ENCODE results near the gene KCNAB3.
"Not testable (repeated sequence)": the region's sequence is repeated elsewhere in the genome, so short reads cannot be mapped to it uniquely, and the experiment has no call there.

KCNAB3 gene

DNA sequence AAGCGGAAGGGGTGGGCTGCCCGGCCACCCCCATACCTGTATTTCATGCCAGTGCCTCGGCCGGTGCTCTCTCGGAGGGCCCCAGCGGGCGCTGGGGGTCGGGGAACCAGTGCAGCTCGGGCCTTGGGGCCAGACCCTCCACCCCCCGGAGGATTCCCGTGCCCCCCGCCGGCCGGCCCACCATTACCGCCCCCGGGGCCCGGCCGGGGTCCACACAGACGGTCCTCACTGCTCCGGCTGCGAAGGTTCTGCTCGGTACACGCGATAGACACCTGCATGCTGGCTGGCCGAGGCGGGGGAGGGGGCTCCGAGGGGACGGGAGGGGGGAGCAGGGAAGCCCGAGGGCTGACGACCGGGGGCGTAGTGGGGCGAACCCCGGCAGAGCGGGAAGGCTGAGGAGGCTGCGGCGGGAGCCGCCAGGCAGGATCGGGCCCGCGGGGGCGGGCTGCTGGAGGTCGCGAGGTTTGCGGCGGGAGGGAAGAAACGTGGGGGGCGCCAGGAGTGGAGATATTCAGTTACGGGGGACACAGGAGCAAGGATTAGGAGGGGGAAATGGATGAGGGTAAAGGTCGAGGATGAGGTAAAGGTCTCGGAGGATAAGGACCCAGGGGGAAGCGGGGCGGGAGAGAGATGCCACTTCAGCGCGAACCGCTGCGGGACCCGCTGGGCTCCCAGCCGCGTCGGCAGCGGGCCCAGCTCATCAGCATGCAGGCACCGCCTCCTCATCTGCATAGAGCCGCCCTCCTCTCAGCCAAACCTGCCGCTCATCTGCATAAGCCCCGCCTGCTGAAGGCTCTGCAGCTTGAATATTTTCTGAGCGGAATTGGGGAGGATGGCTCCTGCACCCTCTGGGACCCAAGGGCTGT, at the start of gene KCNAB3:
TSS of gene KCNAB3 (minus strand) at position 699 of the 866 bp plus-strand sequence. CDS start at position 278, 421 bp downstream.
- DNase-seq = no peak

DNA sequence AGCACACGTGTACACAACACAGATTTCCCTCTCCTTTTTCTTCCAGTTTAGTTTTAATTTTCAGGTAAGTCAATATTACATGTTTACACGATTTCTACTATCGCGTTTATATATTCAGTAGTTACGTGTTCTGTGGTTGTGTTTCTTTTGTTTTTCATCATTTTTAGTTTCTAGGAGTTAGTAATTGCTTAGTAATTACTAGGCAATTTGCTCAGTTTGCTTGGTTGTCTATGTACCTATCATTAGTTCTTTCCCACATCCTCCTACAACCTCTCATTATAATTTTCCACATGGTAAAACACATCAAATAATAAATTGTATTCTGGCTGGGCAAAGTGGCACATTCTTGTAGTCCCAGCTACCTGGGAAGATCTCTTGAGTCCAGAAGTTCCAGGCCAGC, 48.1 kb upstream of the KCNAB3 start:
- DNase-seq = no peak

DNA sequence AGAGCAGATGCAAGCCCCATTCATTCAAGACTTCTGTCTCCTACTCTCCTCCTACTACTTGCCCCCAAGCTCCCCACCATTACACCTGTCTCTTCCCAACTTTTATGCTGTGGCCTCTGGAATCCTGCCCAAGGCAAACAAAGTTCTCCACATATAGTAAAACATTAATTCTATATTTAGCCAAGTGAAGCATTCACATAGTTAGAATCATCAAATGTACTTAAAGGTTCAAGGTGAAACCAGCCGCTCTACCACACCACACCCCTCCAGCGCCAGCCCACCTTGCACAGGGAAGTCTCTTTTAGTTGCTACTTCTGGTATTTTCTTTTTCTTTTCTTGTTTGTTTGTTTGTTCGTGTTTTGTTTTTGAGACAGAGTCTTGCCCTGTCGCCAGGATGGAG, 47.4 kb upstream of the KCNAB3 start:
- DNase-seq = no peak

DNA sequence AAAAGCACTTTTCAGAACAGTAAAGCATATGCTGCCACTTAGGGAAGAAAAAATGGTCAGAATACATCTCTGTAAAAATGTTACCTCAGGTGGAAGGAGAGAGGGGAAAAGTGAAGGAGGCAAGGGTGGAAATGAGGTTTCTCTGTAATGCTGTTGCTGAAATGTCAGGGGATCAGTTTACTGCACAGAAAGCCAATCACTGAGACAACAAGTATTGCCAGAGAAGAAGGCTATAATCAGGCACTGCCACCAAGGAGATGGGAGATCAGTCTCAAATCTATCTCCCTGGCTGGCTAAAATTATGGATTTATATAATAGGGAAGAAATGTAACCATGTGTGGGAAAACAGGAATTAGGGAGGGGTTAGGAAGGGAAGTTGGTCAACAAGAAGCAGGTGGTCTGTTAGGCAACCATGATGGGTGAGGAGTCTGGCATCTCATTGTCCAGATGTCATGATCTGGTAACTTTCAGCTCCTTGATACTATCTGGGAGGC, 45.0 kb upstream of the KCNAB3 start:
- DNase-seq = no peak

DNA sequence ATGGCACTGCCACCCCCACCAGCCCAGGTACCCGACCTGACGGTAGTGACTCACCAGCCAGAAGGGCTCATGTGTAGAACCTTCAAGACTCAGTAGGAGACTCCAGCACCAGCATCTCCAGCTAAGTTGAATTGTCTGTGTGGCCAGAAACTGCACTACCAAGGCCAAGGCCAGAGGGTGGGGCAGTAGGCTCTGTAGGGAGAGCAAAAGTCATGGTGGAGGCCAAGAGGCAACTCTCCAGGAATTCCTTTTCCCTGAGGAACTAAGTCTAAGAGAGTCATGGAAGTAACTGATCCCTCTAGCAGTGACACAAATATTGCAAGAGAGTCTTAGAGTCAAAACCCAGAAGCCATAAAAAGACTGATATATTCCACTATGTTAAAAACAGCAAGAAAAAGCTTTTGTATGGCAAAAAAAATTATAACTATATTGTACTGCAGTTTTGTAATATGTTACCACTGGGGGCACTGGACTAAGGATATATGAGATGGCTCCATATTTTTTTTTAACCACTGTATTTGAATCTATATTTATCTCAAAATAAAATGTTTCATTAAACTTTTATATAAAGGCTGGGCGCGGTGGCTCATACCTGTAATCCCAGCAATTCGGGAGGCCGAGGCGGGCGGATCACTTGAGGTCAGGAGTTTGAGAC, 42.6 kb upstream of the KCNAB3 start:
- peak in 1 of 2 experiments; percentile 0 for DNase-seq

DNA sequence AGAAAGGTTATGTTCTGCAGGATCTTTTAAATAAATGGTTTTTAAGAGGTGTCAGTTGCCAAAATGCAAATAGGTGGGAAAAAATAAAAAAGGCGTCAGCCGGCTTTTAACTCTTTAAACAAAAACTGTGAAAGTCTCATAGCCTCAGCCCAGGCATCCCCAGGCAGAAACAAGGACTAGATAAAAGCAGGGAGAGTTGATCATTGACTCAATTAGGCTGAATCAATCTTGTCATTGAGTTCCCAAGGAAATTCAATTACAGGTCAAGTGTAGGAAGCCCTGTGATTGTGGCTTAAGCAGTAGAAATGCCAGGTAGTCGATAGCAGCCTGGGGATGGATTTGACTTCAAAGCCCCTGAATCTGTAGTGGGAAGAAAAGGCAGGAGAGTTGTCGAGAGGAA, 42.0 kb upstream of the KCNAB3 start:
- DNase-seq = no peak

DNA sequence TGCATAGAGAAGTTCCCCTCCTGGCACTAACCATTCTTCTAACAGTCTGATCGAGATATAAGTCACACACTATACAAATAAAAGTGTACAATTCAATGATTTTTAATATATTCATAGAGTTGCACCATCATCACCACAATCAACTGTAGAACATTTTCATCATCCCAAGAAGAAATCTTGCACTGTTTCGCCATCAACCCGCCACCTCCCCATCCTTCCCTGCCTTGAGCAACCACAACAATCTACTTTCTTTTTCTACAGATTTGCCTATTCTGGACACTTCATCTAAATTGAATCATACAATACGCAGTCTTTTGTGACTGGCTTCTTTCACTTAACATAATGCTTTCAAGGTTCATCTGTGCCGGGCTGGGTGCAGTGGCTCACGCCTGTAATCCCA, 39.8 kb upstream of the KCNAB3 start:
- DNase-seq = no peak

DNA sequence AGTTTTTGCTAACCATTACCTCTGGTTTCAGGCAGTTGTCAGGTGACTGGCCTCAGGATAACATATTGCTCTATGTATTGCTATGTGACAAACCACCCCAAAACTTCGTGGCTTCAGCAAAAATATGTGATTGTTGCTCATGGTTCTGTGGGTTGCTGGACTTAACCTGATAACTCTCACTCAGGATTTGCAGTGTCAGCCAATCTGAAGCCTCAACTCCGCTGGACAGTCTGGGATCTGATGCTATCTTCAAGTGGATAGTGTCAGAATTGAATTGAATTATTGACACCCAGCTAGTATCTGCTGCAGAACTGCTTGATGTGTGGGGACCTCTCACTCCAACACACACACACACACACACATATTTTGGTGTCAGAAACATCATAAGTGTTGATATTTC, 38.1 kb upstream of the KCNAB3 start:
- DNase-seq = no peak

DNA sequence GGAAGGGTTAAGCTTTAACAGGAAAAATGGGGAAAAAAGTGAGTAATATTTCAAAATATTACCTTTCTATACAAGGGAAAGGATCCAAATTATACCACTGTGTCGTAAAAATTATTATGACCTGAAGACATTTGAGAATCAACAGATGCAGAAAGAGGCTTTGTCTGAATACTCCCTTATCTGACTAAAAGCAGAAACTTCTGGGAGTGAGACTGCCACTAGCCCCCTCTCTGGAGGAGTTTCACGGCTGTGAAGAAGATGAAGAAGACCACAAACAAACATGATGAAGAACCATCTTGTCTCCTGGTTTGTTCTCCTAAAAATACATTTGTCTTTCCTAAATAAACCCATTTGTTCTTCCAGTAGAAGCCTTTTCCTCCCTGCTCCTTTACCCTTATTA, 31.8 kb upstream of the KCNAB3 start:
- DNase-seq = no peak

DNA sequence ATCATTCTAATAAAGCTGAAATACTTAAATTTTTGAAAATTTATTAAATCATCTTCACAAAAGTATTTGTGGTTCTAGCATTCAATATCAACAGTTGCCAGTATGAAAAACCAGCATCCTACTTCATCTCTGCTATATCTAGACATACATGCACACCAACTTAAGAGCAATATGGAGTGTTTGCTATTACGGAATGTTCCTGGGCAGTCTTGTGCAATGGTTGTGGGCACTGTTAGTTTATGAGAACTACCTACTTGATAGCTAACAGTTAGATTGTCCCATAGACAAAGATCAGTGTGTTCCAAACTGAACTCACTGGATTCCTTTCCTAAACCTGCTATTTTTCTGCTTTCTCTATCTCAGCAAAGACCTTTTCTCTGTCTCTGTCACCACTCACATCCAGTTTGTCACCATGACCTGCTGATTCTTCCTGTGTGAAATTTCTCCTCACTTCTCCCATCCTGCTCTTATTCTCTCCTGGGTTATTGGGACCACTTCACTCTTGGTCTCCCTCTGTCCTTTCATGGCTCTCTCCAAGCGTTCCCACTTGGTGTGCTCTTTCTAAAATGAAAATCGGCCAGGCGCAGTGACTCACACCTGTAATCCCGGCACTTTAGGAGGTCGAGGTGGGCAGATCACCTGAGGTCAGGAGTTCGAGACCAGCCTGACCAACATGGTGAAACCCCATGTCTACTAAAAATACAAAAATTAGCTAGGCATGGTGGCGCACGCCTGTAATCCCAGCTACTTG, 30.0 kb upstream of the KCNAB3 start:
- no peak for DNase-seq

DNA sequence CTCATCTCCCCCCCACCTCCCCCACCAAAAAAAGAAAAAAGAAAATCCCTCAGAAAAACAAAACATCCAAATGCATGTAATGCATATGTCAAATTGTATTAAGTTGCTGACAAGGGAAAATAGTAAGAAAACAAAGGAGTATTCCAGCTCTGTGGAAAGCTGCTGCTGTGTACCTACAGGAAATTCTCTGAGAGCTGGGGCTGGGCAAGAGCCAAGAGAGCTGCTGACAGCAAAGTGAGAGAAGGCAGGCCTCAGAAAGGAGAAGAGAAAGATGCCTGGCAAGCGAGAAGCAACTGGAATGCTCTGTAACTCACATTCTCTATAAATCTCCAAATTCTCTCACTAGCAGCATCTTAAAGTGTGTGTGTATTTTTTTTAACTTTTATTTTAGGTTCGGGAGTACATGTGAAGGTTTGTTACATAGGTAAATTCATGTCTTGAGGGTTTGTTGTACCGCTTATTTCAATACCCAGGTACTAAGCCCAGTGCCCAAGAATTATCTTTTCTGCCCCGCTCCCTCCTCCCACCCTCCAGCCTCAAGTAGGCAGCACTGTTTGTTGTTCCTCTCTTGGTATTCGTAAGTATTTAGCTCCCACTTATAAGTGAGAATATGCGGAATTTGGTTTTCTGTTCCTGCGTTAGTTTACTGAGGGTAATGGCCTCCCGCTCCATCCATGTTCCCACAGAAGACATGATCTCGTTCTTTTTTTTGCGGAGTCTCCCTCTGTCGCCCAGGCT, 26.7 kb upstream of the KCNAB3 start:
- no peak for DNase-seq

DNA sequence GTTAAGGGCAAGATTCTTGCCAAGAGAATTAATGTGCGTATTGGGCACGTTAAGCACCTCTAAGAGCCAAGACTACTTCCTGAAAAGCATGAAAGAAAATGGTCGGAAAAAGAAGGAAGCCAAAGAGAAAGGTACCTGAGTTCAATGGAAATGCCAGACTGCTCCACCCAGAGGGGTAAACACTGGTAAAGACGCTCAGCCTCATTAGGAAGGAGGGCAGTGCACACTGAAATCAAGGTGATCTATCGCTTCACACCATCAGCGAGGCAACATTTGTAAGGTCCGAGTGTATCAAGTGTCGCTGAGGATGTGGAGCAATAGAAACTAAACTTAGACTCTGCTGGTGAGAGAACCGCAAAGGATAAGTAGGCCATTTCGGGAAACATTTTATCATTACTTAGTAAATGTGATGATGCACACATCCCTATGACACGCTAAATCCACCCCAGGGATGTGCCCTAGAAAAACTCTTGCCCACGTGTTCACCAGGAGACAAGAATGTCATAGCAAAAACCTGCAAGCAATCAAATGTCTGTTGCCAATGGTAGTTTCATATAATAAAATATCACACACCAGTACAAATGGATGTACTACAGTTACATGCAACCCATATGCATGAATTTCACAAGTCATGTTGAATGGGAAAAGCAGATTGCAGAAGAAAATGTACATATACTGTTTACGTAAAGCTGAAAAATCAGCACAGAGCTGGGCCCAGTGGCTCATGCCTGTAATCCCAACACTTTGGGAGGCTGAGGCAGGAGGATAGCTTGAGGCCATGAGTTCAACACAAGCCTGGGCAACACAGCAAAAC, 26.0 kb upstream of the KCNAB3 start:
- DNase-seq = no peak

DNA sequence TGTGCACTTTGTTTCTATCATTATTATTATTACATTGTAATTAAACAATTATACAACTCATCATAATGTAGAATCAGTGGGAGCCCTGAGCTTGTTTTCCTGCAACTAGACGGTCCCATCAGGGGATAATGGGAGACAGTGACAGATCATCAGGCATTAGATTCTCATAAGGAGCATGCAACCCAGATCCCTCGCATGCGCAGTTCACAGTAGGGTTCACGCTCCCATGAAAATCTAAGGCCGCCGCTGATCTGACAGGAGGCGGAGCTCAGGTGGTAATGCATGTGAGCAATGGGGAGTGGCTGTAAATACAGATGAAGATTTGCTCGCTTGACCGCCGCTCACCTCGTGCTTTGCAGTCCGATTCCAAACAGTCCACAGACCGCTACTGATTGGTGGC, 23.6 kb upstream of the KCNAB3 start:
- DNase-seq = not testable (repeated sequence)

DNA sequence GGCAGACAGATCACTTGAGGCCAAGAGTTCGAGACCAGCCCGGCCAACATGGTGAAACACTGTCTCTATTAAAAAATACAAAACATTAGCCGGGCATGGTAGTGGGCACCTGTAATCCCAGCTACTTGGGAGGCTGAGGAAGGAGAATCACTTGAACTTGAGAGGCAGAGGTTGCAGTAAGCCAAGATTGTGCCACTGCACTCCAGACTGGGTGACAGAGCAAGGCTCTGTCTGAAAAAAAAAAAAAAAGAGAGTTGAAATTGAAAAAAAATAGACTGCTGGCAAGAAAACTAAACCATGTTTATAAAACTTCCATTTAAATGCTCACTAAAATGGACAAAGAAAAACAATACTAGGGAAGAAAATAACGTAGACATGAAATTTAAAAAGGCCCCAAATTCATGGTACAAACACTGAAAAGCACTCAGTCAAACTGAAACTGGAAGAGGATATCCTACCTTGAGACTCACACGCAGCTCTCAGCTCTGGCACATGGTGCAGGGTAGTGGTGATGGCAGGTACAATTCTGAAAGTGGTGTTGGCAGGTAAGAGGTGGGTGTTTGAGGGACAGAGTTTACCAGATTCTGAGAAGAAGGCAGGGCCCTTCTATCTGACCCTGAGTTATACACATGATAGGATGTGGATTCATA, 21.6 kb upstream of the KCNAB3 start:
- DNase-seq = no peak

DNA sequence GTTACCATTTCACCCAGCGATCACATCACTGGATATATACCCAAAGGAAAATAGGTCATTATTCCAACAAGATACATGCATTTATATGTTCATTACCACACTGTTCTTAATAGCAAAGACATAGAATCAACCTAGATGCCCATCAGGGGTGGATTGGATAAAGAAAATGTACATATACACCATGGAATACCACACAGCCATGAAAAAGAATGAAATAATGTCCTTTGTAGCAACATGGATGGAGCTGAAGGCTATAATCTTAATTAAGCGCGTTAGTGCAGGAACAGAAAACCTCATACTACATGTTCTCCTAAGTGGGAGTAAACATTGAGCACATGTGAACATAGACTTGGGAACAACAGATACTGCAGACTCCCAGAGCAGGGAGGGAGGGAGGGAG, 20.9 kb upstream of the KCNAB3 start:
- no peak for DNase-seq

DNA sequence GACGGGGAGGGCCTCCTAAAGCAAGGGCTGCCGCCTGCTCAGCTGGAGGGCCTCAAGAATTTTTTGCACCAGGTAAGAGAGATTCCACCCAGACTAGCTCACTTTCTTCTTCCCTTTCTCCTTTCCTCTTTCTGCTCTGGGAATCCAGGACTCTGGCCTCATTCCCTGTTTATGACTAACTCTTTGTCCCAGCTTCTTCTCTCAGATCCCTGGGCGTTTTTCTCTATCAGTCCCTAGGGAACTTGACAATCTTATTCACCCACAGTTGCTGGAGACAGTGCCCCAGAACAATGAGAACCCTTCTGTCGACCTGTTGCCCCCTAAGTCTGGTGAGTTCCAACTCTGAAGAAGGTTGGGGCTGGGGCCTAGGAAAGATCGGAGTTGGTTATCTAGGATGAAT, 18.0 kb upstream of the KCNAB3 start:
- DNase-seq = no peak

DNA sequence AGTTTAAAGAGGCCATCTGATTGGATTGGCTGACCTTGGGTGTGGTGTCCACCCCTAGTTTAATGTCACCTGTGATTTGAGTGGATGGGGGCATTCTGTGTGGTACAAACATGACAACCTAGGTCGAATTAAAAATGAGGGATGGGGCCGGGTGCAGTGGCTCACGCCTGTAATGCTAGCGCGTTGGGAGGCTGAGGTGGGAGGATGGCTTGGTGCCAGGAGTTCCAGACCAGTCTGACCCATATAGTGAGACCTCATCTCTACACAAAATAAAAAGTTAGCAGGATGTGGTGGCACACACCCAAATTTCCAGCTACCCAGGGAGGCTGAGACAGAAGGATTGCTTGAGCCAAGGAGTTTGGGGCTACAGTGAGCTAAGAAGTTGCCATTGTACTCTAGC, 16.8 kb upstream of the KCNAB3 start:
- DNase-seq = no peak

DNA sequence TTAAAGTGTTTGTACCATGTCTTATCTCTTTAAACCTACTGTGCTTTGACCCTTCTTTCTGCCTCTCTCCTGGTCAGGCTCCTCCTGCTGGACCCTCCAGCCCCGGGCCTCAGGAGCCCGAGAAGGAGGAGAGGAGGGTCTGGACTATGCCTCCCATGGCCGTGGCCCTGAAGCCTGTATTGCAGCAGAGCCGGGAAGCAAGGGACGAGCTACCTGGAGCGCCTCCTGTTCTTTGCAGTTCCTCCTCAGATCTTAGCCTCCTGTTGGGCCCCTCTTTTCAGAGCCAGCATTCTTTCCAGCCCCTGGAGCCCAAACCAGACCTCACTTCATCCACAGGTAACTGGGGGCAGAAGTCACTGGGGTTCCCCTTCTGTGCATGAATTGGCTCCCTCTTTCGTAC, 16.0 kb upstream of the KCNAB3 start:
- DNase-seq = no peak

DNA sequence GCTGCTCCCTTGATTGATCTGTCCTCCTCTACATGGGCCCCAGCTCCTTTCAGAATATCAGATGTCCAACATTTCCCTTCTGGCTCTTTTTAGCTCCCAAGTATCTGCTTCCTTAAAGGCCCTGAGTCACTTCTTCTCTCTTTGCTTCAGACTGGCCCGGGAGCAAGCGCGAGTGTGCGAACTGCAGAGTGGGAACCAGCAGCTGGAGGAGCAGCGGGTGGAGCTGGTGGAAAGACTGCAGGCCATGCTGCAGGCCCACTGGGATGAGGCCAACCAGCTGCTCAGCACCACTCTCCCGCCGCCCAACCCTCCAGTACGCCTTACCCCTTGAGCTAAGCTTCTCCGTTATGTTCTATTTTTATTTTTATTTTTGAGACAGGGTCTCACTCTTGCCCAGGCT, 14.7 kb upstream of the KCNAB3 start:
- DNase-seq = no peak

DNA sequence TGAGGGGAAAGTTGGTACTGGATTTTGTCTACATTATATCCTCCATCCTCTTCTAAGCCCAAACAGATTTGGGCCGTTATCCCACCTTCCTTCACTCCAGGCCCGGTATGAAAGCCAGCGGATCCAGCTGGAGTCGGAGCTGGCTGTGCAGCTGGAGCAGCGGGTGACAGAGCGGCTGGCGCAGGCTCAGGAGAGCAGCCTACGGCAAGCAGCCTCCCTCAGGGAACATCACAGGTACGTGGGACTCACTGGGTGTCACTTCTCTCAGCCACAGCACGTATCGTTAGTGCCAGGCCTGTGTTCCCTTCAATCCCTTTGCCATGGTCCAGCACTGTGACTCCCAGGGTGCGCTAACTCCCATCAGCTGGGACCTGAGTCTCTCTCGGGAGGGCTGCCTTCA, 13.6 kb upstream of the KCNAB3 start:
- no peak for DNase-seq

DNA sequence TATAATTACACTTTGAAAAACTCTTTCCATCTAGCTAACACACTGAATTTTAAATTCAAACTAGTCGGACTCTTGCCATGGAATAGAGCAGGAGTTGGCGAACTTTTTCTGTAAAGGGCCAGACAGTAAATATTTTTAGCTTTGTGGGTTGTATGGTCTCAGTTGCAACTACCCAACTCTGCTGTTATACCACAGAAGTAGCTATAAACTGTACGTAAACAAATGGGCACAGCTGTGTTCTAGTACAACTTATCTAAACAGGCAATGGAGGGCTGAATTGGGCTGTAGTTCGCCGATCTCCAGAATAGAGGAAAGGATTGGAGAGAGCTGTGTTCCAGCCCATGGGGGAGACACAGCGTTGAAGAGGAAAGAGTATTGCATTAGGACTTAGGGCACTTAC, 11.1 kb upstream of the KCNAB3 start:
- DNase-seq = no peak

All from Kasumi-1 (cell line).